GM18870 (cell line): ENCODE results near the gene C3orf38.
"Not testable (repeated sequence)": the region's sequence is repeated elsewhere in the genome, so short reads cannot be mapped to it uniquely, and the experiment has no call there.

Experiments used
- ATAC-seq: cut with Tn5 transposase; IDR thresholded peaks from one replicate; pipeline ENCODE4 v1.9.1; 2021; ENCODE audit warnings: moderate library complexity; ENCODE audit not compliant: unreplicated experiment

C3orf38 gene

DNA sequence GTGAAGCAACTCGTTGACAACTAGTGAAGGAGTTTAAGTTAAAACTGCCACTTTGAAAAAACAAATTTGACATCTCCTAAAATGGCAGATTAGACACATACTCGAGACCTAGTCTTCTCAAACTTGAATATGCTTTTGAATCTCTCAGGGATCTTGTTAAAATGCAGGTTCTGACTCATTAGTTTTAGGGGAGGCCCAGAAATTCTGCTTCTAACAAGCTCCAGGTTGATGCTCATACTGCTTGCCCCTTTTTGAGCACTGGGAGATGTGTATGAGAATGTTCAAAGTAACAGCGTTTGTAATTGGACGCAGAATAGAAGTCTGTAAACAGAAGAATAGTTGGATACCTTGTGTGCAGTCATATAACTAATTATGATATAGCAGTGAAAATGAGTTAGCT, 1.6 kb downstream of the C3orf38 start:
- ATAC-seq = no peak

DNA sequence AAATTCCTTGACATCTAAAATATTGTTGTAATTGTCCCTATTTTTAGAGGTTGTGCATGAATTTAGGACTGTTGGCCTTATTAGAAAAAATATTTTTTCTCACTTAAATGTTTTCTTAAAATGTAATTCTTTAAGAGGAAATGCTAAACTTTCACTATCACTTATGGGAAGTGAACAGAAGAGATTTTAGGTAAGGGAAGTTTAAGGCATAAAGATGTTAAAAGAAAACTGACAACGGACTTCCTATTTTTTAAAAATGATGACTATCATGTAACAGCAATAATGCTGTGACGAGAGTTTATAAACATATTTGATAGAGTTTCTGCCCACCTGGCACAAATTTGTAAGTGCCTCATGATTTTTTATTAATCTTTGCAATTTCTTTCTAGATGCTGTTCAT, 3.1 kb downstream of the C3orf38 start:
- no peak for ATAC-seq

DNA sequence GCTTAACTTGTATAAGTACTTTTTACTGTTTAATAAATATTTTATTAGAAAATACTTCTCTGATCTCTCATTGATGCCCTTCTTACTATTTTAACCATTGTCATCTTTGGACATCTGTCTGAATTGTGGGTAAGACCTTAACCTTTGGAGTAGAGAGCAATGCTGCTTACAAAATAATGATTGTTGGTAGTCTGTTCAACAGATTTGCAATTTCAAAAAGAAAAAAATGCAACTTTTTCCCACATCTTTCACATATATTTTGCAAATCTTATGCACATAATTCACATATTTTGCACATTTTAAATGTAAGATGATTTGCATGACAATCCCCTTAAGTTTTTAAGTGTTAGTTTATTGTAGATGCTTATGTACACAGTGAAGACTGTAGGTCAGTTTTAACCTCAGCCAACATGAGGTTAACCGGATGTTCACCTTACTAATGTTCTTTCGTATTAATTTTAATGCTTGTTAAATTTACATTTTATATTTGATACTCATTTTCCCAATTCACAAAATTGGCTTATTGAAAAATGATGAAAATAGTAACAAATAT, 16.7 kb downstream of the C3orf38 start:
- no peak for ATAC-seq

DNA sequence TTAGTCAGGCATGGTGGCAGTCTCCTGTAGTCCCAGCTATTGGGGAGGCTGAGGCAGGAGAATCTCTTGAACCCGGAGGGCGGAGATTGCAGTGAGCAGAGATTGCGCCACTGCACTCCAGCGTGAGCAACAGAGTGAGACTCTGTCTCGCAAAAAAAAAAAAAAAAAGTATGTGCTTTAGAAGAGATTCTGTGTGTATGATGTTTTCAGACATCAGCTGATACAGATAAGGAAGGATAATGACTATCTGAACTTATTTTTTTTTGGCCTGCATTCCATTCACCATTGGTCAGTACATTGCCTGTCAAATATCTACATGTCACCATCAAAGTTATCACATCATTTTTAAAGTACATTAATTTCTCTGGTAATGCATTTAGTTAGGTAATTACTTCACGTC, 17.4 kb downstream of the C3orf38 start:
- no peak for ATAC-seq

- ATAC-seq = no peak
These were observed 17.9 kb downstream of the C3orf38 start for GRCh38 chr3:88167704-88168103.

DNA sequence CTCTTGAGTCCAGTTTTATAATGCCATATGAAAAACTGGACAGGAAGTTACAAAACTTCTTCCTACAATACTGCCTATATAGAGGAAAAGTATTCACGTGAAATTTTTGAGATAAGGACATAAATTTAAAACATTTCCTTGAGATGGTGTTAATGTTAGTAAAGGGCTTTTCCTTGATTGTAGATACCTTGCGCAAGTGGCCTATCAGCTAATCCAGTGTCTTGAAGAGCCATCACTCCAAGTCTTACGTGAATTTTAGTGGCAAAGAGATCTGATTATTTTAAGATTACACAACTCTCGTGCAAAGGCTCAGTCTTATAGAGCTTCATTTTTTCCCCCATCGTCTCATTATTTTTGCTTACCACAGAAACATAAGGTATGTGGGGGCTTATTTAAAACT, 18.4 kb downstream of the C3orf38 start:
- ATAC-seq = no peak

- ATAC-seq = peak; percentile 95
These were observed 30.7 kb downstream of the C3orf38 start for GRCh38 chr3:88180398-88180999.

GRCh38 chr3:88182165-88182918, 32.6 kb downstream of the C3orf38 start:
- ATAC-seq = not testable (repeated sequence)

DNA sequence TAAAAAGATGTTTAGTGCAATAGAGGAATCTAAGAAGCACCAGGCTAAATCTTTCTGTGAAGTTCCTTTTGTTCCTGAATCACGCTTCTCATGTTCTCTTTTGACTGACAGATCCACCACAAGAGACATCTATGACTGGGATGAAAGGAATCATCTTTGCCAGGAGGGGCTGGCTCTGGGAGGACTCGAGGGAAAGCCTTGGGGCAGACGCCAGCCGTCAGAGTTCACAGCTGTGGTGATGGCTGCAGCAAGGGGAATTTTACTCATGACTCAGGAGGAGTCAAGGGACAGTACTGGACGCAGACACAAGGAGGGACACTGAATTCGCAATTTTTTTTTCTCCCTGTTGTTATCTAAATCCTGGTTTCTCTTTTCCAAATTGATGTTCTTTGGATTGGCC, 38.7 kb downstream of the C3orf38 start:
- no peak for ATAC-seq

GRCh38 chr3:88189361-88189810, 39.6 kb downstream of the C3orf38 start:
- peak; percentile 92 for ATAC-seq

GRCh38 chr3:88191872-88192409, 42.2 kb downstream of the C3orf38 start:
- no peak for ATAC-seq

GRCh38 chr3:88192631-88193030, 42.9 kb downstream of the C3orf38 start:
- no peak for ATAC-seq

DNA sequence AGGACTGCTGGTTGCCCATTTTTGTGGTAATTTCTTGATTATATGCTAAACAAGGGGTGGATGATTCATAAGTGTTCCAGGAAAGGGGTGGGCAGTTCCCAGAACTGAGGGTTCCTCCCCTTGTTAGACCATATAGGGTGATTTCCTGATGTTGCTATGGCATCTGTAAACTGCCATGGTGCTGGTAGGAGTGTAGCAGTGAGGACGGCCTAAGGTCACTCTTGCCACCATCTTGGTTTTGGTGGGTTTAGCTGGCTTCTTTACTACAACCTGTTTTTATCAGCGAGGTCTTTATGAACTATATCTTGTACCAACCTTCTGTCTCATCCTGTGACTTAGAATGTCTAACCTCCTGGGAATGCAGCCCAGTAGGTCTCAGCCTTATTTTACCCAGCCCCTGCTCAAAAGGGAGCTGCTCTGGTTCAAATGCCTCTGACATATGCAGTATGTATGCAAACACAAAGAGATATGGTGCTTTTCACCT, 46.2 kb downstream of the C3orf38 start:
- ATAC-seq = no peak

GRCh38 chr3:88198121-88198520, 48.4 kb downstream of the C3orf38 start:
- ATAC-seq = no peak

DNA sequence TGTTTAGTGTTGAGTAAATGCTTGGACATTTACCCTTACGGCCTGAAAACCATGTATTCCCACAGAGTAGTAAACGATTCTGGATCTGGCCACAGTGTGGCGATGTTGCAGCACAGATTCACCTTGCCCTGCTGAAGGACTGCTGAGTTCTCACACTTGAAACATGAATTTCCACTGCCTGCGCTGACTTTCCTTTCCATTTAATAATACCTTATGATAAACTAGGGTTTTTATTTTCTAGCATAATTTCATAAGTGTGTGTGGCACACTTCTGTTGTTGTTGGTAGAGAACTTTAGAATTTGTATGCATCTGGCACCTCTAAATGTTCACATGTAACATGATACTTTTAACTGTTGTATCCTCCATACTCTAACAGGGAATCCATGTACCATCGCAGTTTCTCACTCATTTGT, 53.9 kb downstream of the C3orf38 start:
- peak; percentile 95 for ATAC-seq
